Stomach (tissue), 9 donors: Measurements from ENCODE around the gene COBL. TPM values are rescaled to one million over a fixed set of nuclear protein-coding genes. Genes with fewer than 3 reads are reported as not detected.

ENCODE experiments used
- DNase-seq, 2 donors: peaks; one replicate each; pipeline versions ENCODE4 v3.0.0 to v3.0.0-alpha.2; 2013 to 2019
- H3K27ac ChIP-seq, 5 donors: fragments of 200-600 bp in 4 of 5; sonication (generic) in 4 of 5; one replicate each; pipeline ENCODE4 v1.5.1; 2013 to 2019; ENCODE audit warnings: mild to moderate bottlenecking in 1 of 5, moderate library complexity in 1 of 5
- H3K27me3 ChIP-seq, 3 donors: fragments of 200-600 bp; sonication (generic); one replicate each; pipeline ENCODE4 v1.5.1; 2017 to 2019; ENCODE audit warnings: mixed run types in 1 of 3
- H3K36me3 ChIP-seq, 4 donors: fragments of 200-600 bp; sonication (generic); 1 replicate in 3 of 4; 2 replicates in 1 of 4; pipeline ENCODE4 v1.5.1; 2016 to 2019
- H3K4me1 ChIP-seq, 4 donors: fragments of 200-600 bp; sonication (generic); one replicate each; pipeline ENCODE4 v1.5.1; 2016 to 2019
- H3K4me3 ChIP-seq, 4 donors: fragments of 200-600 bp; sonication (generic) in 3 of 4; one replicate each; pipeline ENCODE4 v1.5.1; 2016 to 2019; ENCODE audit warnings: mild to moderate bottlenecking in 1 of 4
- H3K9me3 ChIP-seq, 4 donors: fragments of 200-600 bp; sonication (generic); one replicate each; pipeline ENCODE4 v1.5.1; 2016 to 2019
- EP300 ChIP-seq: sonication (generic); formaldehyde crosslinking; IDR thresholded peaks from one replicate; pipeline ENCODE4 v1.6.1; 2017; ENCODE audit warnings: antibody characterized with exemption
- POLR2A ChIP-seq, 4 donors: fragments of 450-650 bp; IDR thresholded peaks; one replicate each; pipeline ENCODE4 v1.6.1; 2016; ENCODE audit warnings: antibody characterized with exemption in 4 of 4, control low read depth in 2 of 4, mild to moderate bottlenecking in 1 of 4, moderate library complexity in 1 of 4
- POLR2AphosphoS5 ChIP-seq, 3 donors: sonication (generic); formaldehyde crosslinking; IDR thresholded peaks; one replicate each; pipeline ENCODE4 v1.6.1; 2016; ENCODE audit warnings: antibody characterized with exemption in 3 of 3
- WGBS, 5 donors: extraction: QIAGEN DNeasy Blood & Tissue Kit in 3 of 5; methylation state at CpG; one replicate each; pipeline versions ENCODE4 v1.1.5 to v1.1.7; 2013 to 2018; 5-methylcytosine and 5-hydroxymethylcytosine counted together
- intact Hi-C: fragments of 100-400 bp; cut with DNase I; formaldehyde crosslinking; loops from one replicate; pipeline ENCODE4 v1.15.1; 2023; ENCODE audit warnings: low total_unique reads
- polyA plus RNA-seq, 3 donors: library from polyadenylated mRNA; stranded (reverse); fragments of 200-250 nt; gene quantifications; one replicate each; pipeline ENCODE4 v1.2.3, GENCODE V29; 2013
- total RNA-seq, 5 donors: library from RNA; depleted of rRNA; stranded (reverse); fragments of >200 nt; gene quantifications; one replicate each; pipeline versions ENCODE4 v1.1.0 to v1.2.3, GENCODE V29; 2014 to 2016
- TF ChIP-seq, protein P1 (sequence below), 7 experiments: fragments of 450-650 bp in 4 of 7; fragments of 200-600 bp in 3 of 7; sonication (generic) in 3 of 7; IDR thresholded peaks; one replicate each; pipeline ENCODE4 v1.5.1; 2016 to 2019; ENCODE audit warnings: antibody characterized with exemption in 7 of 7, control low read depth in 2 of 7, mild to moderate bottlenecking in 1 of 7
- donor health status: healthy with polysubstance abuse.
- donor health status: Bipolar disorder and iron deficiency.
- donor health status: healthy.

Gene COBL
- total and polyA plus RNA-seq, 8 donors, result 4.9 to 79.9 (median 16.0) TPM

DNA sequence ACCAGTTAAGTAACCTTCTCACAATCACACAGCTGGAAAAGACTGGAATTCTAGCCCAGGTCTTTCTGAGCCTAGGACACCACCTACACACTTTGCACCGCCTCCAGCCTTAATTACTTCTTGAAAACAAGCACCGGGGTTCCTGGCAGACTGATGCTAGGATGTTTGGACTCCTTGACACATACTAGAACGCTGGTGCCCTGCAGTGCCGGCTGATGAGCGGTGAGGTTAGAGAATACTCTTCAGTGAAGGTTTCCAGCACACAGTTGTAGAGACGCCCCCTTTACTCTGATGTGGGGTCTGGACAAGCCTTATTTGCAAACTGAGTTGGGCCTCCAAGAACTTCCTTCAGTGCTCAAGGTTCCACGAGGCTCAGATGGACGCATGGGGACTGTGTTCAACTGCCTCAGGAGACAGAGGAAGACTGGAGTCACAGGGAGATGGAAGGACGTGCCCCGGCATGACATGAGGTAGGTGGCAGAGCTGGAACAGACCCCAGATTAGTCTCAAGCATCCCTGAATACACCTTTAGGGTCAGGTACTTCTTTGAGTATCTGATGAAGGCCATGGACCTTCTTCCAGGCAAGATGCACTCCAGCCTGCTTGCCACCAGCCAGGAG is 89.6 kb downstream of the COBL start:
- no peak overlapping the region for H3K27ac ChIP-seq
- H3K36me3 ChIP-seq, result no peaks in the 10 kb centered on the region
- 85 to 90% (median 87%) methylated on average over 8 to 10 of the region's 10 CpGs for WGBS, 5 donors
- peaks cover 14 to 34% (median 20%) of the 10 kb centered on the region in 4 donors for H3K4me1 ChIP-seq
- intact Hi-C loops, result no loop called here
- H3K4me3 ChIP-seq, result no peak overlapping the region
- no peaks in the 10 kb centered on the region for H3K9me3 ChIP-seq
- TF ChIP-seq POLR2A (IDR thresholded peaks at IDR 0.05), result no peak
- TF ChIP-seq POLR2AphosphoS5 (IDR thresholded peaks at IDR 0.05), result no peak
- TF ChIP-seq, protein P1, sequence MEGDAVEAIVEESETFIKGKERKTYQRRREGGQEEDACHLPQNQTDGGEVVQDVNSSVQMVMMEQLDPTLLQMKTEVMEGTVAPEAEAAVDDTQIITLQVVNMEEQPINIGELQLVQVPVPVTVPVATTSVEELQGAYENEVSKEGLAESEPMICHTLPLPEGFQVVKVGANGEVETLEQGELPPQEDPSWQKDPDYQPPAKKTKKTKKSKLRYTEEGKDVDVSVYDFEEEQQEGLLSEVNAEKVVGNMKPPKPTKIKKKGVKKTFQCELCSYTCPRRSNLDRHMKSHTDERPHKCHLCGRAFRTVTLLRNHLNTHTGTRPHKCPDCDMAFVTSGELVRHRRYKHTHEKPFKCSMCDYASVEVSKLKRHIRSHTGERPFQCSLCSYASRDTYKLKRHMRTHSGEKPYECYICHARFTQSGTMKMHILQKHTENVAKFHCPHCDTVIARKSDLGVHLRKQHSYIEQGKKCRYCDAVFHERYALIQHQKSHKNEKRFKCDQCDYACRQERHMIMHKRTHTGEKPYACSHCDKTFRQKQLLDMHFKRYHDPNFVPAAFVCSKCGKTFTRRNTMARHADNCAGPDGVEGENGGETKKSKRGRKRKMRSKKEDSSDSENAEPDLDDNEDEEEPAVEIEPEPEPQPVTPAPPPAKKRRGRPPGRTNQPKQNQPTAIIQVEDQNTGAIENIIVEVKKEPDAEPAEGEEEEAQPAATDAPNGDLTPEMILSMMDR (IDR thresholded peaks at IDR 0.05), result no peak
- no peak for TF ChIP-seq EP300
- H3K27me3 ChIP-seq, result no peaks in the 10 kb centered on the region
- DNase-seq, result no peak

DNA sequence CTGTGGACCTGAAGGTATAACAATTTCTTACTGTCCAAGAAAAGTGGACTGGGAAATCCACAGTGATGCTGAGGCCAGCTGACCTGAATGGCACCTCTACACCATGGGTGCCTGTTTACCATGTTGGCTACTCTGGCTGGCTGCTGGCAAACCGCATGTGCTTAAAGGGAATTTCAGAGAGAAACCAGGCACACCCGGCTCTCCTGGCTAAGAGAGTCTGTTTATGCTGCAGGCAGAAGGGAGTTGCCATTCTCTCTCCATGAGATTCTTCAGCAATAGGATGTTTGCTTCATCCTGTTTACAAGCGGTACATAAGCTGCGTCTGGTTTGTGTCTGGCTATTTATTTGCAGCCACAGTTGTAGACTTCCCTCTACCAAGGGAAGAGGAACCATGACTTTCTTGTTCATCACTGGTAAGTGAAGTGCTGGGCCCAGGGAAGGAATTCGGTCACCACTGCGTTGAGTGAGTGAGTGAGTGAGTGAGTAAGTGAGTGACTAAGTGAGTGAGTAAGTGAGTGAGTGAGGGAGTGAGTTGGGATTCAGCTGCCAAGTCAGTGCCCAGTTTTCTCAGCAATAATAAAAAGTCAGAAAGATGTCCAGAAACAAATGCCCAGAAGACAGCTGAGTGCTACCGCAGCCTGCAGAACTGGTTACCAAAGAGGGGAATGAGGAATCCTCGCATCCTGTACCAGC is 90.4 kb downstream of the COBL start:
- peaks cover 14 to 34% (median 20%) of the 10 kb centered on the region in 4 donors for H3K4me1 ChIP-seq
- no peaks in the 10 kb centered on the region for H3K9me3 ChIP-seq
- intact Hi-C loops, result no loop called here
- peak overlapping the region in 3 of 5 donors; percentile 14 to 46 (median 26) for H3K27ac ChIP-seq
- H3K36me3 ChIP-seq, result no peaks in the 10 kb centered on the region
- TF ChIP-seq EP300 (no peak), POLR2A (IDR thresholded peaks at IDR 0.05) (no peak), POLR2AphosphoS5 (IDR thresholded peaks at IDR 0.05) (no peak)
- TF ChIP-seq, protein P1 (IDR thresholded peaks at IDR 0.05), result no peak
- no peak for DNase-seq
- H3K27me3 ChIP-seq, result no peaks in the 10 kb centered on the region
- WGBS, 5 donors, result 53 to 66% (median 63%) methylated on average over 8 of the region's 8 CpGs
- no peak overlapping the region for H3K4me3 ChIP-seq

DNA sequence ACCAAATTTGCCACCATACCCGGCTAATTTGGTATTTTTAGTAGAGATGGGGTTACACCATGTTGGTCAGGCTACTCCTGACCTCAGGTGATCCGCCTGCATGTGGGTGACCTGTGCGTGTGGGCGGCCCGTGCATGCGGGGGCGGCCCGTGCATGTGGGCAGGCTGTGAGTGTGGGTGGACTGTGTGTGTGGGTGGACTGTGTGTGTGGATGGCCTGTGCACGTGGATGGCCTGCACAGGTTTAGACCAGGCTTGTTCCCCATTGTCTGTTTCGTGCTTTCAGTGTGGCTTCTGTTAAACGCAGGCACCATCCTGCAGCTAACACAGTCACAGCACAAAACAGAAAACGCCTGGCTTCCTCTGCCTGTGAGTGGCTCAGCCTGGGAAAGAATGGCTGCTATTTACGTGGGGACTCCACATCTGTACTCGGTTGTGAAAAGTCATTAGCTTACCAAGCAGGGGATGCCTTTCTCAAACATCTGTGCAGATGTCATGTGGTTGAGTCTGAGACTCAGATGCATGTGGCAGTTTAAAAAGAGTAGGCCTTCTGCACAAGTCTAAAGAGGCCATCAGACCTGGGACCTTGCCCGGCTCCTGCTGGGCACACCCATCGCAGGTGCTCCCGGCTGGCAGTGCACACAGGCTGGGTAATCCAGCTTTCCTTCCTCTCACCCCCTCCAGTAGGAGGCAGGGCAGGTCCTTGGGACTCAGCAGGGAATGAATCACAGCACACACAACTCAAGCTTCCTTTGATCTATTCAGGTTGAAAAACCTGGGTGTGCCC is 91.6 kb downstream of the COBL start:
- TF ChIP-seq EP300, result no peak
- peak in 1 of 3 donors; percentile 54 for TF ChIP-seq POLR2AphosphoS5 (IDR thresholded peaks at IDR 0.05)
- TF ChIP-seq POLR2A (IDR thresholded peaks at IDR 0.05), result no peak
- TF ChIP-seq, protein P1 (IDR thresholded peaks at IDR 0.05), result peak in 4 of 7 experiments; percentile 31 to 70 (median 62)

DNA sequence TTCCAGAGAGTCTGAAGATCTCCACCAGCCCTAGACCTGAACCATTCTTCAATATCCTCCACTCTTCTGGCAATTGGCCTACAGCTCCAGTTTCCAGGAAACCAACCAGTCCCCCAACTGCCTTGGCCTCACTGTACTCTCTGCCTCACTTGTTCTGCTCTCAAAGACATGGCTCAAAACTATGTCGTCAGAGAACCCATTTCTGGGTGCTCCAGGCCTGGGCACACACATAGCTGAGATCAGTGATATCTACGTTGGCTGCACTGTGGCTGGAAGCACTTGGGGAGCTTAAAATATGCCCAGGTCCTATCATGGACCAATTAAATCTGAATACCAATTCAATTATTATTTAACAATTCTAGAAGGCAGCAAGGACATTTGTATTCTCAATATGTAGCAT is 93.1 kb downstream of the COBL start:
- TF ChIP-seq, protein P1 (IDR thresholded peaks at IDR 0.05), result no peak
- Histone ChIP-seq H3K27me3 (no peaks in the 10 kb centered on the region), H3K4me3 (no peak overlapping the region), H3K36me3 (peaks cover 0 to 9% (median 2%) of the 10 kb centered on the region in 4 donors), H3K27ac (no peak overlapping the region), H3K9me3 (no peaks in the 10 kb centered on the region), H3K4me1 (peaks cover under 1 to 30% (median 20%) of the 10 kb centered on the region in 4 donors)
- WGBS, 5 donors, result 82 to 91% (median 91%) methylated on average over 2 of the region's 2 CpGs
- DNase-seq, result no peak
- intact Hi-C loops, result no loop called here

More for the DNA sequence above, 91.6 kb downstream of the COBL start:
- intact Hi-C loops, result no loop called here
- Histone ChIP-seq H3K9me3 (no peaks in the 10 kb centered on the region), H3K4me3 (no peak overlapping the region), H3K27ac (peak overlapping the region in 3 of 5 donors; percentile 2 to 25 (median 19)), H3K27me3 (no peaks in the 10 kb centered on the region), H3K36me3 (no peaks in the 10 kb centered on the region), H3K4me1 (peaks cover 14 to 34% (median 20%) of the 10 kb centered on the region in 4 donors)
- DNase-seq, result peak; percentile 86 to 87
- 57 to 67% (median 65%) methylated on average over 16 to 17 of the region's 17 CpGs for WGBS, 5 donors
